GM23338 (cell line): ENCODE results near the gene WTIP. TPM values are rescaled to one million over a fixed set of nuclear protein-coding genes. Genes with fewer than 3 reads are reported as not detected.

Experiments
- ATAC-seq: fragments of 200-7000 bp; cut with Tn5 transposase; 3 replicates; pipeline ENCODE4 v1.9.1; 2020
- DNase-seq: peaks from one replicate; pipeline ENCODE4 v3.0.0-alpha.2; 2015; ENCODE audit warnings: low spot score
- H2AFZ ChIP-seq: fragments of 200-600 bp; sonication (generic); 2 replicates; pipeline ENCODE4 v1.8.0; 2016; ENCODE audit warnings: antibody characterized with exemption, mild to moderate bottlenecking, moderate library complexity
- H3F3A ChIP-seq: fragments of 200-600 bp; sonication (generic); replicated peaks from 2 replicates; pipeline ENCODE4 v1.8.0; 2017; ENCODE audit warnings: antibody characterized with exemption, mixed run types, low read depth
- H3K27ac ChIP-seq: fragments of 200-600 bp; sonication (generic); 2 replicates; pipeline ENCODE4 v1.6.1; 2016; ENCODE audit warnings: low read depth
- H3K27me3 ChIP-seq: fragments of 200-600 bp; sonication (generic); 2 replicates; pipeline ENCODE4 v1.8.0; 2016; ENCODE audit warnings: mild to moderate bottlenecking, mixed run types, moderate library complexity; ENCODE audit not compliant: insufficient read depth
- H3K36me3 ChIP-seq: fragments of 200-600 bp; sonication (generic); 2 replicates; pipeline ENCODE4 v1.8.0; 2016; ENCODE audit warnings: mild to moderate bottlenecking; ENCODE audit not compliant: insufficient read depth
- H3K4me1 ChIP-seq: fragments of 200-600 bp; sonication (generic); 2 replicates; pipeline ENCODE4 v1.8.0; 2016; ENCODE audit warnings: mild to moderate bottlenecking, moderate library complexity; ENCODE audit not compliant: insufficient read depth
- H3K4me2 ChIP-seq: fragments of 200-600 bp; sonication (generic); 2 replicates; pipeline ENCODE4 v1.7.1; 2017; ENCODE audit warnings: mixed run types
- H3K4me3 ChIP-seq: fragments of 200-600 bp; sonication (generic); 2 replicates; pipeline ENCODE4 v1.6.1; 2016; ENCODE audit warnings: mixed run types
- H3K79me2 ChIP-seq: fragments of 200-600 bp; sonication (generic); replicated peaks from 2 replicates; pipeline ENCODE4 v1.8.0; 2017; ENCODE audit warnings: mild to moderate bottlenecking; ENCODE audit not compliant: insufficient read depth
- H3K9me2 ChIP-seq: fragments of 200-600 bp; sonication (generic); 2 replicates; pipeline ENCODE4 v1.8.0; 2017; ENCODE audit not compliant: insufficient read depth
- H4K20me1 ChIP-seq: fragments of 200-600 bp; sonication (generic); replicated peaks from 2 replicates; pipeline ENCODE4 v1.8.0; 2017; ENCODE audit warnings: mild to moderate bottlenecking; ENCODE audit not compliant: insufficient read depth
- H3K27ac Mint-ChIP-seq: 2 replicates; pipeline ENCODE4 v1.8.0; 2020; ENCODE audit warnings: inconsistent platforms, mild to moderate bottlenecking, moderate library complexity, mixed read lengths
- H3K27me3 Mint-ChIP-seq: 3 replicates; pipeline ENCODE4 v1.8.0; 2022; ENCODE audit warnings: low read depth, mild to moderate bottlenecking, moderate library complexity, mixed read lengths, inconsistent platforms; ENCODE audit not compliant: insufficient read depth, poor library complexity
- H3K36me3 Mint-ChIP-seq: 3 replicates; pipeline ENCODE4 v1.8.0; 2021; ENCODE audit warnings: low read depth, mild to moderate bottlenecking, inconsistent platforms, moderate library complexity, mixed read lengths
- H3K4me1 Mint-ChIP-seq: 3 replicates; pipeline ENCODE4 v1.8.0; 2020; ENCODE audit warnings: mild to moderate bottlenecking, inconsistent platforms, mixed read lengths
- H3K4me3 Mint-ChIP-seq: 3 replicates; pipeline ENCODE4 v1.8.0; 2021; ENCODE audit warnings: moderate library complexity, mild to moderate bottlenecking, inconsistent platforms, mixed read lengths
- H3K9me3 Mint-ChIP-seq: 3 replicates; pipeline ENCODE4 v1.8.0; 2020; ENCODE audit warnings: moderate library complexity, mild to moderate bottlenecking, inconsistent platforms, mixed read lengths
- NANOG ChIP-seq: IDR thresholded peaks from 2 replicates; pipeline ENCODE4 v1.6.1; 2016; ENCODE audit warnings: antibody characterized with exemption, borderline replicate concordance
- STAT1 ChIP-seq: IDR thresholded peaks from one replicate; pipeline ENCODE4 v1.6.1; 2016; ENCODE audit warnings: antibody characterized with exemption; ENCODE audit not compliant: unreplicated experiment
- ZNF331 ChIP-seq: fragments of 250-450 bp; sonication (Bioruptor Pico); IDR thresholded peaks from 2 replicates; pipeline ENCODE4 v1.5.0; 2020; ENCODE audit warnings: low read depth, mild to moderate bottlenecking, moderate library complexity
- polyA plus RNA-seq: library from polyadenylated mRNA; unstranded; fragments of >200 nt; fragmentation: Nextera tagmentation; extraction: Ambion mirVana; gene quantifications from 2 replicates; pipeline ENCODE4 v1.2.1, GENCODE V29; 2016
- total RNA-seq: library from RNA; depleted of rRNA; stranded (reverse); fragments of >200 nt; shearing (Covaris generic); gene quantifications from 2 replicates; pipeline ENCODE4 v1.2.3, GENCODE V29; 2014
- TF ChIP-seq, protein P1 (sequence below): fragments of 250-450 bp; sonication (Bioruptor Pico); IDR thresholded peaks from 2 replicates; pipeline ENCODE4 v1.5.0; 2020; ENCODE audit warnings: mild to moderate bottlenecking, moderate library complexity
- TF ChIP-seq, protein P2 (sequence below), 2 experiments: fragments of 200-600 bp in 1 of 2; sonication (generic) in 1 of 2; conservative IDR thresholded peaks; 2 replicates each; pipeline versions ENCODE4 v1.5.1 to v1.6.1; 2016 to 2017; ENCODE audit warnings: antibody characterized with exemption in 2 of 2, low read depth in 2 of 2, mild to moderate bottlenecking in 2 of 2, moderate library complexity in 1 of 2
- TF ChIP-seq, protein P3 (sequence below): IDR thresholded peaks from 2 replicates; pipeline ENCODE4 v1.6.1; 2016; ENCODE audit warnings: antibody characterized with exemption

Gene WTIP
- total and polyA plus RNA-seq, 2 experiments from 2014 or later = 0.47 to 8.9 TPM

DNA sequence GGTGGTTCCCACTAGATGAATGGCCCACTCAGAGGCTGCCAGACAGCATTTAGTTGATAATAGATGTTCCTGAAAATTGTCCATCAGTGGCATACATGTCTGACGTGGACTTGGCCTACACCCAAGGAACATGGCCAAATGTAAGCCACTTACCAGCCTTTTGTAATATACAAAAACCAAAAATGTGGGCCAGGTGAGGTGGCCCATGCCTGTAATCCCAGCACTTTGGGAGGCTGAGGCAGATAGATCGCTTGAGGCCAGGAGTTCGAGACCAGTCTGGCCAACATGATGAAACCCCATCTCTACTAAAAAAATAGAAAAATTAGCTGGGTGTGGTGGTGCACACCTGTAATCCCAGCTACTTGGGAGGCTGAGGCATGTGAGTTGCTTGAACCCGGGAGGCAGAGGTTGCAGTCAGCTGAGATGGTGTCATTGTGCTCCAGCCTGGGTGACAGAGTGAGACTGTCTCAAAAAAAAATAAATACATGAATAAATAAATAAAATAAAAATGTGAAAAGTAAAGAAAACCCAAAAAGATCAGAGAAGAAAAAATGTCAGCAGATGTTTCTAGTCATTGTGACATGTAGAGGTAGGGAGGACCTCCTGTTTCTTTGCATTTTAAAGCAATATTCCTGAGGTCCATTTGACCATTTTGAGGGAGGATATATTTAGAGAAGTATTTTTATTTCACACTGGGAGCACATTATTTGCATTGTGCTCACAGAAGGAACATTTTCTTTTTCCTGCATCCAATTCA is 7.1 kb upstream of the WTIP start:
- no peak overlapping the region for H3K4me3 Mint-ChIP-seq
- DNase-seq (no peak), ATAC-seq (no peak)
- no peak for TF ChIP-seq ZNF331
- no peaks in the 10 kb centered on the region for H3K4me1 ChIP-seq
- H3K36me3 Mint-ChIP-seq = peaks cover 41% of the 10 kb centered on the region
- no peaks in the 10 kb centered on the region for H3K9me2 ChIP-seq
- H3K4me2 ChIP-seq = no peak overlapping the region
- H3K27me3 ChIP-seq = peaks cover 5% of the 10 kb centered on the region
- no peaks in the 10 kb centered on the region for H3K79me2 ChIP-seq
- H3K36me3 ChIP-seq = peaks cover 14% of the 10 kb centered on the region
- H3K4me3 ChIP-seq = no peak overlapping the region
- no peak overlapping the region for H3K27ac Mint-ChIP-seq
- peaks cover 7% of the 10 kb centered on the region; the same call in 1 of the 3 replicates for H3K9me3 Mint-ChIP-seq
- H3F3A ChIP-seq = 0 out of 2 replicates have a peak, but pooled peaks cover 7% of the 10 kb centered on the region
- peaks cover 6% of the 10 kb centered on the region for H4K20me1 ChIP-seq
- H3K27me3 Mint-ChIP-seq = peaks cover 8% of the 10 kb centered on the region
- H2AFZ ChIP-seq = no peak overlapping the region
- peaks cover 12% of the 10 kb centered on the region; the same call in 2 of the 3 replicates for H3K4me1 Mint-ChIP-seq
- no peak overlapping the region for H3K27ac ChIP-seq

DNA sequence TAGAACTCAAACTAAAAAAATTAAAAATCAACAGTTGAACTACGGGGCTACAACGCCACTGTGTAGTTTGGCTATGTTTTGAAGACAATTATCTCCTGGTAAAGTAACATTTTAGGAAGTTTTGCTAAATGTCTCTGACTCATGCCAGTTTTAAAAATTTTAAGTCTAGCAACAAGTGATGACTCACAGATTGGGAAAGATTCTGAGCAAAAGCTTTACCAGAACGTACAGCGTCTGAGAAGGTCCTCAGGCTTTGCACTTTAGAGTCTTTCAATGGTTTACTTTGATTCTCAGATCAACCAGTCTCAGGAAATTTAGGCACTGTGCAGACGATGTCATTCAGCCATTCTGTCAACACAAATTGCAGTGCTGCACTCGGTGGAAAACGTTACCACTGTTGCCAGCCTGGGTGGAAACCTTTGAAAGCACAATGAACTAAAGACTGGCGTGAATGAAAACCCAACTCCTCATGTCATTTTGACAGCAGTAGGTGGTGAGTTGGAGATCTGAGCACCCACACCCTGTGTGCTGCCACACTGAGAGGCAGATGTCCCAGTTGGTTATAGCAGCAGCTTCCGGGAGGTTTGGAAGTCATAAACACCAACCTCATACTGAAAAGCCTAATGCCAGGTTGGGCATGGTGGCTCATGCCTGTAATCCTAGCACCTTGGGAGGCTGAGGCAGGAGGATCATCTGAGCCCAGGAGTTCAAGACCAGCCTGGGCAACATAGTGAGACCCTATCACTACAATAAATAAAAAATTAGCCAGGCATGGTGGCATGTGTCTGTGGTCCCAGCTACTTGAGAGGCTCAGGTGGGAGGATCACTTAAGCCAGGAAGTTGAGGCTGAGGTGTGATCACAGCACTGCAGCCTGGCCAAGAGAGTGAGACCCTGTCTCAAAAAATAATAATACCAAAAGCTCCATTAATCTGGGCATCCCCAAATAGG is 6.3 kb upstream of the WTIP start:
- no peaks in the 10 kb centered on the region for H3K9me2 ChIP-seq
- no peaks in the 10 kb centered on the region for H3K79me2 ChIP-seq
- peaks cover 5% of the 10 kb centered on the region; the same call in 1 of the 2 replicates for H3K36me3 ChIP-seq
- ATAC-seq (no peak), DNase-seq (no peak)
- peaks cover 14% of the 10 kb centered on the region for H3K27me3 ChIP-seq
- H3K4me1 ChIP-seq = peaks cover 4% of the 10 kb centered on the region
- no peak overlapping the region for H3K27ac ChIP-seq
- Mint-ChIP-seq H3K4me3 (no peak overlapping the region), H3K36me3 (peaks cover 37% of the 10 kb centered on the region), H3K4me1 (peaks cover 16% of the 10 kb centered on the region; the same call in 2 of the 3 replicates), H3K27me3 (peaks cover 6% of the 10 kb centered on the region), H3K27ac (no peak overlapping the region), H3K9me3 (peaks cover 9% of the 10 kb centered on the region; the same call in 2 of the 3 replicates)
- H3K4me3 ChIP-seq = no peak overlapping the region
- no peak overlapping the region for H2AFZ ChIP-seq
- peaks cover 6% of the 10 kb centered on the region for H4K20me1 ChIP-seq
- 0 out of 2 replicates have a peak, but pooled peaks cover 12% of the 10 kb centered on the region for H3F3A ChIP-seq
- no peak overlapping the region for H3K4me2 ChIP-seq
- TF ChIP-seq NANOG (no peak), STAT1 (no peak)
- TF ChIP-seq, protein P1, sequence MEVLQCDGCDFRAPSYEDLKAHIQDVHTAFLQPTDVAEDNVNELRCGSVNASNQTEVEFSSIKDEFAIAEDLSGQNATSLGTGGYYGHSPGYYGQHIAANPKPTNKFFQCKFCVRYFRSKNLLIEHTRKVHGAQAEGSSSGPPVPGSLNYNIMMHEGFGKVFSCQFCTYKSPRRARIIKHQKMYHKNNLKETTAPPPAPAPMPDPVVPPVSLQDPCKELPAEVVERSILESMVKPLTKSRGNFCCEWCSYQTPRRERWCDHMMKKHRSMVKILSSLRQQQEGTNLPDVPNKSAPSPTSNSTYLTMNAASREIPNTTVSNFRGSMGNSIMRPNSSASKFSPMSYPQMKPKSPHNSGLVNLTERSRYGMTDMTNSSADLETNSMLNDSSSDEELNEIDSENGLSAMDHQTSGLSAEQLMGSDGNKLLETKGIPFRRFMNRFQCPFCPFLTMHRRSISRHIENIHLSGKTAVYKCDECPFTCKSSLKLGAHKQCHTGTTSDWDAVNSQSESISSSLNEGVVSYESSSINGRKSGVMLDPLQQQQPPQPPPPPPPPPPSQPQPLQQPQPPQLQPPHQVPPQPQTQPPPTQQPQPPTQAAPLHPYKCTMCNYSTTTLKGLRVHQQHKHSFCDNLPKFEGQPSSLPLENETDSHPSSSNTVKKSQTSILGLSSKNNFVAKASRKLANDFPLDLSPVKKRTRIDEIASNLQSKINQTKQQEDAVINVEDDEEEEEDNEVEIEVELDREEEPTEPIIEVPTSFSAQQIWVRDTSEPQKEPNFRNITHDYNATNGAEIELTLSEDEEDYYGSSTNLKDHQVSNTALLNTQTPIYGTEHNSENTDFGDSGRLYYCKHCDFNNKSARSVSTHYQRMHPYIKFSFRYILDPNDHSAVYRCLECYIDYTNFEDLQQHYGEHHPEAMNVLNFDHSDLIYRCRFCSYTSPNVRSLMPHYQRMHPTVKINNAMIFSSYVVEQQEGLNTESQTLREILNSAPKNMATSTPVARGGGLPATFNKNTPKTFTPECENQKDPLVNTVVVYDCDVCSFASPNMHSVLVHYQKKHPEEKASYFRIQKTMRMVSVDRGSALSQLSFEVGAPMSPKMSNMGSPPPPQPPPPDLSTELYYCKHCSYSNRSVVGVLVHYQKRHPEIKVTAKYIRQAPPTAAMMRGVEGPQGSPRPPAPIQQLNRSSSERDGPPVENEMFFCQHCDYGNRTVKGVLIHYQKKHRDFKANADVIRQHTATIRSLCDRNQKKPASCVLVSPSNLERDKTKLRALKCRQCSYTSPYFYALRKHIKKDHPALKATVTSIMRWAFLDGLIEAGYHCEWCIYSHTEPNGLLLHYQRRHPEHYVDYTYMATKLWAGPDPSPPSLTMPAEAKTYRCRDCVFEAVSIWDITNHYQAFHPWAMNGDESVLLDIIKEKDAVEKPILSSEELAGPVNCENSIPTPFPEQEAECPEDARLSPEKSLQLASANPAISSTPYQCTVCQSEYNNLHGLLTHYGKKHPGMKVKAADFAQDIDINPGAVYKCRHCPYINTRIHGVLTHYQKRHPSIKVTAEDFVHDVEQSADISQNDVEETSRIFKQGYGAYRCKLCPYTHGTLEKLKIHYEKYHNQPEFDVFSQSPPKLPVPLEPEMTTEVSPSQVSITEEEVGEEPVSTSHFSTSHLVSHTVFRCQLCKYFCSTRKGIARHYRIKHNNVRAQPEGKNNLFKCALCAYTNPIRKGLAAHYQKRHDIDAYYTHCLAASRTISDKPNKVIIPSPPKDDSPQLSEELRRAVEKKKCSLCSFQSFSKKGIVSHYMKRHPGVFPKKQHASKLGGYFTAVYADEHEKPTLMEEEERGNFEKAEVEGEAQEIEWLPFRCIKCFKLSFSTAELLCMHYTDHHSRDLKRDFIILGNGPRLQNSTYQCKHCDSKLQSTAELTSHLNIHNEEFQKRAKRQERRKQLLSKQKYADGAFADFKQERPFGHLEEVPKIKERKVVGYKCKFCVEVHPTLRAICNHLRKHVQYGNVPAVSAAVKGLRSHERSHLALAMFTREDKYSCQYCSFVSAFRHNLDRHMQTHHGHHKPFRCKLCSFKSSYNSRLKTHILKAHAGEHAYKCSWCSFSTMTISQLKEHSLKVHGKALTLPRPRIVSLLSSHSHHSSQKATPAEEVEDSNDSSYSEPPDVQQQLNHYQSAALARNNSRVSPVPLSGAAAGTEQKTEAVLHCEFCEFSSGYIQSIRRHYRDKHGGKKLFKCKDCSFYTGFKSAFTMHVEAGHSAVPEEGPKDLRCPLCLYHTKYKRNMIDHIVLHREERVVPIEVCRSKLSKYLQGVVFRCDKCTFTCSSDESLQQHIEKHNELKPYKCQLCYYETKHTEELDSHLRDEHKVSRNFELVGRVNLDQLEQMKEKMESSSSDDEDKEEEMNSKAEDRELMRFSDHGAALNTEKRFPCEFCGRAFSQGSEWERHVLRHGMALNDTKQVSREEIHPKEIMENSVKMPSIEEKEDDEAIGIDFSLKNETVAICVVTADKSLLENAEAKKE (CRISPR knock-in tag) = no peak
- TF ChIP-seq, protein P2, sequence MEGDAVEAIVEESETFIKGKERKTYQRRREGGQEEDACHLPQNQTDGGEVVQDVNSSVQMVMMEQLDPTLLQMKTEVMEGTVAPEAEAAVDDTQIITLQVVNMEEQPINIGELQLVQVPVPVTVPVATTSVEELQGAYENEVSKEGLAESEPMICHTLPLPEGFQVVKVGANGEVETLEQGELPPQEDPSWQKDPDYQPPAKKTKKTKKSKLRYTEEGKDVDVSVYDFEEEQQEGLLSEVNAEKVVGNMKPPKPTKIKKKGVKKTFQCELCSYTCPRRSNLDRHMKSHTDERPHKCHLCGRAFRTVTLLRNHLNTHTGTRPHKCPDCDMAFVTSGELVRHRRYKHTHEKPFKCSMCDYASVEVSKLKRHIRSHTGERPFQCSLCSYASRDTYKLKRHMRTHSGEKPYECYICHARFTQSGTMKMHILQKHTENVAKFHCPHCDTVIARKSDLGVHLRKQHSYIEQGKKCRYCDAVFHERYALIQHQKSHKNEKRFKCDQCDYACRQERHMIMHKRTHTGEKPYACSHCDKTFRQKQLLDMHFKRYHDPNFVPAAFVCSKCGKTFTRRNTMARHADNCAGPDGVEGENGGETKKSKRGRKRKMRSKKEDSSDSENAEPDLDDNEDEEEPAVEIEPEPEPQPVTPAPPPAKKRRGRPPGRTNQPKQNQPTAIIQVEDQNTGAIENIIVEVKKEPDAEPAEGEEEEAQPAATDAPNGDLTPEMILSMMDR (conservative IDR thresholded peaks at IDR 0.05; ENCODE audit: low read depth in 2 of 2) = no peak
- TF ChIP-seq, protein P3, sequence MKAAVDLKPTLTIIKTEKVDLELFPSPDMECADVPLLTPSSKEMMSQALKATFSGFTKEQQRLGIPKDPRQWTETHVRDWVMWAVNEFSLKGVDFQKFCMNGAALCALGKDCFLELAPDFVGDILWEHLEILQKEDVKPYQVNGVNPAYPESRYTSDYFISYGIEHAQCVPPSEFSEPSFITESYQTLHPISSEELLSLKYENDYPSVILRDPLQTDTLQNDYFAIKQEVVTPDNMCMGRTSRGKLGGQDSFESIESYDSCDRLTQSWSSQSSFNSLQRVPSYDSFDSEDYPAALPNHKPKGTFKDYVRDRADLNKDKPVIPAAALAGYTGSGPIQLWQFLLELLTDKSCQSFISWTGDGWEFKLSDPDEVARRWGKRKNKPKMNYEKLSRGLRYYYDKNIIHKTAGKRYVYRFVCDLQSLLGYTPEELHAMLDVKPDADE = no peak
